PC-9 (cell line): Measurements from ENCODE around the gene ARHGEF39. TPM values are rescaled to one million over a fixed set of nuclear protein-coding genes. Genes with fewer than 3 reads are reported as not detected.
A peak's percentile ranks its signal among the peaks of the same experiment; 100 is the strongest.

Source experiments
- BruUV-seq: library from RNA; stranded (reverse); fragments of 400-500 nt; replicated peaks from 2 replicates; lab custom pipeline; 2021; lab: Mats Ljungman, UMichigan
- CTCF ChIA-PET: fragments of 300-600 bp; sonication (Branson Sonifier 250); formaldehyde crosslinking; loops from one replicate; lab custom pipeline; 2022; ENCODE audit warnings: antibody characterized with exemption; lab: Charles Lee
- POLR2A ChIA-PET: fragments of 300-600 bp; sonication (Branson Sonifier 250); formaldehyde crosslinking; loops from one replicate; lab custom pipeline; 2022; ENCODE audit warnings: antibody characterized with exemption; ENCODE audit not compliant: unreplicated experiment; lab: Charles Lee
- DNase-seq, 2 experiments: peaks; one replicate each; pipeline versions ENCODE4 v3.0.0 to v3.0.0-alpha.2; 2015 to 2022; ENCODE audit warnings: mixed read lengths in 1 of 2
- H2AFZ ChIP-seq: fragments of 200-600 bp; sonication (generic); 2 replicates; pipeline ENCODE4 v1.8.1; 2017; ENCODE audit warnings: antibody characterized with exemption
- H3F3A ChIP-seq: fragments of 200-600 bp; sonication (generic); 2 replicates; pipeline ENCODE4 v1.8.1; 2017; ENCODE audit warnings: antibody characterized with exemption, mild to moderate bottlenecking, low read depth; ENCODE audit not compliant: insufficient read depth
- H3K27ac ChIP-seq: fragments of 200-600 bp; sonication (generic); 2 replicates; pipeline ENCODE4 v1.6.1; 2016; ENCODE audit warnings: mixed run types
- H3K27me3 ChIP-seq: fragments of 200-600 bp; sonication (generic); 2 replicates; pipeline ENCODE4 v1.6.1; 2016; ENCODE audit warnings: low read depth, mixed run types; ENCODE audit not compliant: insufficient read depth
- H3K36me3 ChIP-seq: fragments of 200-600 bp; sonication (generic); 2 replicates; pipeline ENCODE4 v1.6.1; 2016; ENCODE audit warnings: low read depth, mixed run types
- H3K4me1 ChIP-seq: fragments of 200-600 bp; sonication (generic); replicated peaks from 2 replicates; pipeline ENCODE4 v1.6.1; 2016; ENCODE audit warnings: mixed run types; ENCODE audit not compliant: insufficient read depth
- H3K4me2 ChIP-seq: fragments of 200-600 bp; sonication (generic); 2 replicates; pipeline ENCODE4 v1.6.1; 2017; ENCODE audit warnings: mixed run types
- H3K4me3 ChIP-seq: fragments of 200-600 bp; sonication (generic); 2 replicates; pipeline ENCODE4 v1.6.1; 2016; ENCODE audit warnings: mixed run types
- H3K79me2 ChIP-seq: fragments of 200-600 bp; sonication (generic); 2 replicates; pipeline ENCODE4 v1.6.1; 2017; ENCODE audit warnings: low read depth, mixed run types
- H3K9me2 ChIP-seq: fragments of 200-600 bp; sonication (generic); 2 replicates; pipeline ENCODE4 v1.8.1; 2017; ENCODE audit warnings: mild to moderate bottlenecking; ENCODE audit not compliant: insufficient read depth
- H3K9me3 ChIP-seq: fragments of 200-600 bp; sonication (generic); 2 replicates; pipeline ENCODE4 v1.8.1; 2016; ENCODE audit warnings: low read depth; ENCODE audit not compliant: insufficient read depth
- H4K20me1 ChIP-seq: fragments of 200-600 bp; sonication (generic); 2 replicates; pipeline ENCODE4 v1.8.1; 2017; ENCODE audit not compliant: insufficient read depth
- CTCF ChIP-seq: fragments of 200-600 bp; sonication (generic); conservative IDR thresholded peaks from 2 replicates; pipeline ENCODE4 v1.6.1; 2017; ENCODE audit warnings: mixed run types, antibody characterized with exemption, mild to moderate bottlenecking, moderate library complexity
- EZH2 ChIP-seq: fragments of 200-600 bp; sonication (generic); IDR thresholded peaks from 2 replicates; pipeline ENCODE4 v1.8.0; 2017; ENCODE audit warnings: antibody characterized with exemption, low read depth
- intact Hi-C: fragments of 100-400 bp; cut with micrococcal nuclease; formaldehyde crosslinking; loops from one replicate; pipeline ENCODE4 v1.10.0; 2022; ENCODE audit not compliant: unreplicated experiment
- total RNA-seq: library from RNA; stranded (reverse); gene quantifications from 2 replicates; pipeline ENCODE4 v1.2.3, GENCODE V29; 2021

The ARHGEF39 gene
- total RNA-seq, 1 experiment from 2014 or later: 15.6 TPM

- peaks cover 28% of the 10 kb centered on the region for H3K4me1 ChIP-seq
- H3K27ac ChIP-seq: no peak overlapping the region
- H3K4me2 ChIP-seq: no peak overlapping the region
Observed at GRCh38 chr9:35662437-35662836, 2.6 kb downstream of the ARHGEF39 start.

GRCh38 chr9:35661756-35662350, 3.1 kb downstream of the ARHGEF39 start:
- Histone ChIP-seq H3K9me3 (no peaks in the 10 kb centered on the region), H3K4me2 (no peak overlapping the region), H3K9me2 (no peaks in the 10 kb centered on the region), H3K27me3 (no peaks in the 10 kb centered on the region), H3K36me3 (no peaks in the 10 kb centered on the region), H3K4me1 (peaks cover 33% of the 10 kb centered on the region), H3K79me2 (0 out of 2 replicates have a peak, but pooled peaks cover 16% of the 10 kb centered on the region), H4K20me1 (no peaks in the 10 kb centered on the region), H3K4me3 (no peak overlapping the region), H3K27ac (no peak overlapping the region), H2AFZ (no peak overlapping the region), H3F3A (peaks cover 20% of the 10 kb centered on the region; the same call in 1 of the 2 replicates)
- BruUV-seq: no TSS peak
- intact Hi-C loops: no loop called here
- POLR2A ChIA-PET: interaction anchor here (0.5 to 1.0 kb wide), 3 partner anchors 29 to 85 kb away, joined by 3 to 9 read pairs (median 3); no protein-coding TSS in a partner anchor
- CTCF ChIA-PET: interaction anchor here (0.9 to 1.2 kb wide), 3 partner anchors 35 to 71 kb away, joined by 3 to 5 read pairs (median 4); partner anchors contain the start of gene CREB3
- TF ChIP-seq EZH2 (no peak), CTCF (no peak)
- DNase-seq: no peak

More at GRCh38 chr9:35662437-35662836, 2.6 kb downstream of the ARHGEF39 start:
- ChIA-PET POLR2A (interaction anchor here (0.5 to 1.0 kb wide), 3 partner anchors 29 to 84 kb away, joined by 3 to 9 read pairs (median 3); no protein-coding TSS in a partner anchor), CTCF (no interaction called here)
- H3K9me2 ChIP-seq: no peaks in the 10 kb centered on the region
- no peak overlapping the region for H3K4me3 ChIP-seq
- no peak for TF ChIP-seq CTCF
- no peaks in the 10 kb centered on the region for H3K9me3 ChIP-seq
- no peaks in the 10 kb centered on the region for H3K36me3 ChIP-seq
- intact Hi-C loops: no loop called here
- H2AFZ ChIP-seq: no peak overlapping the region
- H3K27me3 ChIP-seq: no peaks in the 10 kb centered on the region
- no peak for DNase-seq
- H3K79me2 ChIP-seq: 0 out of 2 replicates have a peak, but pooled peaks cover 16% of the 10 kb centered on the region
- no peaks in the 10 kb centered on the region for H4K20me1 ChIP-seq
- BruUV-seq: no TSS peak
- peaks cover 19% of the 10 kb centered on the region; the same call in 1 of the 2 replicates for H3F3A ChIP-seq

GRCh38 chr9:35660966-35661415, 4.0 kb downstream of the ARHGEF39 start:
- Histone ChIP-seq H3K4me2 (no peak overlapping the region), H3K9me3 (no peaks in the 10 kb centered on the region), H4K20me1 (no peaks in the 10 kb centered on the region), H3K79me2 (0 out of 2 replicates have a peak, but pooled peaks cover 16% of the 10 kb centered on the region), H2AFZ (no peak overlapping the region), H3K4me1 (peaks cover 33% of the 10 kb centered on the region), H3K4me3 (no peak overlapping the region), H3F3A (peaks cover 22% of the 10 kb centered on the region; the same call in 1 of the 2 replicates), H3K27me3 (no peaks in the 10 kb centered on the region), H3K36me3 (no peaks in the 10 kb centered on the region), H3K27ac (no peak overlapping the region), H3K9me2 (no peaks in the 10 kb centered on the region)
- intact Hi-C loops: no loop called here
- no TSS peak for BruUV-seq
- ChIA-PET POLR2A (interaction anchor here (0.7 kb wide), 2 partner anchors 8 to 9 kb away, joined by 3 read pairs; no protein-coding TSS in a partner anchor), CTCF (interaction anchor here (0.8 to 1.2 kb wide), 5 partner anchors 12 to 72 kb away, joined by 3 to 5 read pairs (median 4); partner anchors contain the start of genes CA9 and CREB3)
- DNase-seq: no peak
- no peak for TF ChIP-seq EZH2
- TF ChIP-seq CTCF: 0 out of 2 replicates have a peak, but pooled peaks have one; percentile 24
